Mucosa of descending colon (tissue), 3 donors: ENCODE data around the gene PER2. TPM values are rescaled to one million over a fixed set of nuclear protein-coding genes. Genes with fewer than 3 reads are reported as not detected.
A peak's percentile ranks its signal among the peaks of the same experiment; 100 is the strongest.

Experiments
- ATAC-seq: fragments of 200-7000 bp; cut with Tn5 transposase; one replicate; pipeline ENCODE4 v1.9.1; 2020; ENCODE audit warnings: mild to moderate bottlenecking, moderate library complexity
- DNase-seq, 3 donors: peaks; one replicate each; pipeline ENCODE4 v3.0.0-alpha.2; 2020
- H3K36me3 ChIP-seq: fragments of 200-600 bp; one replicate; pipeline ENCODE4 v1.8.0; 2021; ENCODE audit warnings: low read depth, mild to moderate bottlenecking
- H3K4me1 ChIP-seq: fragments of 200-600 bp; one replicate; pipeline ENCODE4 v1.8.0; 2021; ENCODE audit warnings: low read depth, mild to moderate bottlenecking
- H3K4me3 ChIP-seq: fragments of 200-600 bp; one replicate; pipeline ENCODE4 v1.8.0; 2021; ENCODE audit warnings: mild to moderate bottlenecking
- H3K9me3 ChIP-seq: fragments of 200-600 bp; one replicate; pipeline ENCODE4 v1.8.0; 2021; ENCODE audit warnings: mild to moderate bottlenecking
- intact Hi-C, 2 donors: fragments of 100-400 bp; cut with DNase I in 1 of 2; cut with micrococcal nuclease in 1 of 2; formaldehyde crosslinking; loops; one replicate each; pipeline versions ENCODE4 v1.11.0 to v1.11.1; 2022; cut with DNase I, micrococcal nuclease
- total RNA-seq, 3 donors: library from RNA; stranded (reverse); fragmentation: NEBNext Ultra II Directional in 2 of 3; extraction: Animal tissue kit (Norgen Biotek cat#: 25700) in 2 of 3; gene quantifications; one replicate each; pipeline versions ENCODE4 v1.2.1 to v1.2.4, GENCODE V29; 2021 to 2023
- TF ChIP-seq, protein P1 (sequence below): fragments of 200-600 bp; IDR thresholded peaks from one replicate; pipeline ENCODE4 v1.8.0; 2022; ENCODE audit warnings: antibody characterized with exemption, mild to moderate bottlenecking
- donor health status: DM: no; HTN: no; CAD: no; lungs with moderate emphysema.
- donor health status: DM: no; HTN: no; CAD: no.
- donor health status: DM: no; HTN: yes; CAD: no.

Gene PER2
- total RNA-seq, 3 donors from 2014 or later: 22.6 to 26.8 (median 22.6) TPM

DNA sequence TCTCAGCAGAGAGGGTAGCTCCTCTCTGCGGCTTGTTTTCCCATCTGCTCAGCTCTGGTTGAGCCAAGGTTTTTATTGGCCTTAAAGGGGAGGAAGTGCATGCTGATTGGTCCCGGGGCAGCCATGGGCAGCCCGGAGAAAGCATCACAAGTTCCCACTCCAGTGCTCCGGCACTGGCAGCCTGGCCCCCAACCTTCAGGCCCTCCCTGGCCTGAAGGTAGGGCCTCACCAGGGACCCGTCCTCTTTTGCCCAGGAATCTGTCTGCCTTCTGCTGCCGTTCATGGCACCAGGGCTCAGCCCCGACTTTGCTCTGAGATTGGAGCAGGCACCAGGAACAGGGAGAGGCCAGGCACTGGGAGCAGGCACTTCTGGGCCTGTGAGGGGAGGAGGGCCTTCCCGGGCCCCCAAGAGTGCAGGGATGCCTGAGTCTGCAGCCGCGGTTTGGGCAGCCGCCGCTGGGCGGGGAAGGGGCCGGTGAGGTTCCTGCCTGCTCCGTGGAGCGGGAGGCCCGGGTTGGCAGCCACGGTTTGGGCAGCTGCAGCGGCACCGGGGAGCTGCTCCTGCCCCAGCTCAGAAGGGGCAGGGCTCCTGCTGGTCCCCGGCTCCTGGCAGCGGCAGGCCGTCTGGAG, 67.4 kb downstream of the PER2 start:
- H3K9me3 ChIP-seq: no peaks in the 10 kb centered on the region
- TF ChIP-seq, protein P1, sequence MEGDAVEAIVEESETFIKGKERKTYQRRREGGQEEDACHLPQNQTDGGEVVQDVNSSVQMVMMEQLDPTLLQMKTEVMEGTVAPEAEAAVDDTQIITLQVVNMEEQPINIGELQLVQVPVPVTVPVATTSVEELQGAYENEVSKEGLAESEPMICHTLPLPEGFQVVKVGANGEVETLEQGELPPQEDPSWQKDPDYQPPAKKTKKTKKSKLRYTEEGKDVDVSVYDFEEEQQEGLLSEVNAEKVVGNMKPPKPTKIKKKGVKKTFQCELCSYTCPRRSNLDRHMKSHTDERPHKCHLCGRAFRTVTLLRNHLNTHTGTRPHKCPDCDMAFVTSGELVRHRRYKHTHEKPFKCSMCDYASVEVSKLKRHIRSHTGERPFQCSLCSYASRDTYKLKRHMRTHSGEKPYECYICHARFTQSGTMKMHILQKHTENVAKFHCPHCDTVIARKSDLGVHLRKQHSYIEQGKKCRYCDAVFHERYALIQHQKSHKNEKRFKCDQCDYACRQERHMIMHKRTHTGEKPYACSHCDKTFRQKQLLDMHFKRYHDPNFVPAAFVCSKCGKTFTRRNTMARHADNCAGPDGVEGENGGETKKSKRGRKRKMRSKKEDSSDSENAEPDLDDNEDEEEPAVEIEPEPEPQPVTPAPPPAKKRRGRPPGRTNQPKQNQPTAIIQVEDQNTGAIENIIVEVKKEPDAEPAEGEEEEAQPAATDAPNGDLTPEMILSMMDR: no peak
- intact Hi-C loops: no loop called here
- ATAC-seq (peak; percentile 67), DNase-seq (no peak)
- no peaks in the 10 kb centered on the region for H3K36me3 ChIP-seq
- no peak overlapping the region for H3K4me3 ChIP-seq
- no peaks in the 10 kb centered on the region for H3K4me1 ChIP-seq

GRCh38 chr2:238220274-238220891, 68.0 kb downstream of the PER2 start:
- H3K9me3 ChIP-seq: no peaks in the 10 kb centered on the region
- TF ChIP-seq, protein P1: no peak
- no peak overlapping the region for H3K4me3 ChIP-seq
- no peaks in the 10 kb centered on the region for H3K36me3 ChIP-seq
- H3K4me1 ChIP-seq: no peaks in the 10 kb centered on the region
- intact Hi-C loops: no loop called here
- DNase-seq (no peak), ATAC-seq (no peak)

DNA sequence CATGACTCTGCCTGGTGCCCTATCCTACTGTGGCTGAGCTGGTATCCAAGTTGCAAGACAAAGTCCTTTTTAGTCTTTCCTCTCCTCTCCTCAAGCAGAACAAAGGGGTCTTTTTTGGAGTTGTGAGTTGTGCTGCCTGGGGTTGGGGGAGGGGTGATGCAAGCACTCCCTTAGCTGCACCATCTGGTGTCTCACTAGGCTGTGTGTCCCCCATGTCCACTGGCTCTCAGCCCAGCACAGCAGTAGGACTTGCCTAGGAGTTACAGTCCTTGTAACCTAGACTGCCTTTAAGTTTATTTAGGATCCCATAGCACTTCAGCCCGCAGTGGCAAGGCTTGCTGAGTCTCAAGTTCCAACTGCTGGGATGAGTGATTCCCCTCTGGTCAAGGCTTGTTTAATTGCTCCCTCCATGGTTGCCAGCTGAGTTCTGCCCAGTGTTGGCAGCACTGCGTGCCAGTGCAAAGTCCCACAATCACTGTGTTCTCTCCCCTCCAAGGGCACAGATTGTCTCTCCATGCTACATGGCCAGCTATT, 71.7 kb downstream of the PER2 start:
- DNase-seq (no peak), ATAC-seq (no peak)
- H3K4me3 ChIP-seq: no peak overlapping the region
- no peaks in the 10 kb centered on the region for H3K9me3 ChIP-seq
- H3K36me3 ChIP-seq: no peaks in the 10 kb centered on the region
- H3K4me1 ChIP-seq: no peaks in the 10 kb centered on the region
- TF ChIP-seq, protein P1: no peak
- intact Hi-C loops: no loop called here

DNA sequence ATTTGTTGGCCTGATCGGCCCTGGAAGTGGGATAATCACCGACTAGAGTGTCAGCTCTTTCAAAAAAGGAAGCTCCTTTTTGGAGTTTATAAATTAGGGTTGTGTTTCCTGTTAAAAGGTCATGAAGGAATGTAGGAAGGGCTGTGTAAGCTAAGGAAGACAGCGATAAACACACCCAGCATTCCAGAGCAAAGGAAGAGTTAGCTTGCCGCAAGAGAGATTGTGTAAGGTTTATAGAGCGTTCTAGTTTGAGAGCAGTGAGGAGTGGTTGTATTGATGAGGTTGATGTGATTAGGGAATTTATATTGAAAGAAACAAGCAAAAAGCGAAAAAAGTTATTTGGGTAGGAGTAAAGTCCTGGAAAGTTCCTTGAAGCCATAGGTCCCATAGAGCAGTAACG, 81.4 kb downstream of the PER2 start:
- Histone ChIP-seq H3K9me3 (no peaks in the 10 kb centered on the region), H3K4me1 (peaks cover 5% of the 10 kb centered on the region), H3K4me3 (no peak overlapping the region), H3K36me3 (no peaks in the 10 kb centered on the region)
- intact Hi-C loops: no loop called here
- DNase-seq (no peak), ATAC-seq (no peak)
- TF ChIP-seq, protein P1: no peak

GRCh38 chr2:238203973-238204683, 84.3 kb downstream of the PER2 start:
- ATAC-seq (peak; percentile 13), DNase-seq (no peak)
- Histone ChIP-seq H3K4me1 (peaks cover 20% of the 10 kb centered on the region), H3K9me3 (no peaks in the 10 kb centered on the region), H3K36me3 (no peaks in the 10 kb centered on the region), H3K4me3 (no peak overlapping the region)
- TF ChIP-seq, protein P1: no peak
- intact Hi-C loops: no loop called here
